Measurements from ENCODE around the gene FBXO15.

The FBXO15 gene

DNA sequence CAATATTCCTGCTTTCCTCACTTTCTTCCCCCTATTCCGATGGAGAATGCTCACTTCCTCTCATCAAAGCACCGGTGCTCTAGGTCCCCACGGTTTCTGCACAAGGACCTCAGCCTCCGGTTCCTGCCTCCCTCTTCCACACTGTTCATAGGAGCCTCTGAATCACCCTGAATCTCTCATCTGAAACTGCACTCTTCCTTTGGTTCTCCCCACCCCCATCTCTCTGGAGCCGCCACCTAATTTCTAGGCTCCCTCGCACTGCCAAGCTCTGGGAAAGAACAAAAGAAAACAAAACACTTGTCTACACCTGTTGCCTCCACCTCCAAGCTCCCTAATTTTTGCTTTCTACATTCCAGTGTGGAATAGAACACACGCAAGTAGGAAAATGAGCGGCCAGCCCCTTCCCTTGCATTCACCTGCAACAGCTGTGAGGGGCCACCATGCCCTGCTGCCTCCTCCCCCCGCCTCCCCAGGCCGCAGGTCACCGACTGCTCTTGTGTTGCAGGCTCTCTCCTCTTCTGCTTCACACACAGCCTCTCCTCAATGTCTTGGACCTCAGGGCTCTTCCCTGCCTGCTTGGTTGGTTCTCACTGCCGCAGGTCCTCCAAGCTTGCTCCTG lies 9.6 kb downstream of the FBXO15 start:
- ATAC-seq: no peak
- TF ChIP-seq SNAI2 (CRISPR knock-in tag; IDR thresholded peaks at IDR 0.05): no peak
- TF ChIP-seq, protein P1, sequence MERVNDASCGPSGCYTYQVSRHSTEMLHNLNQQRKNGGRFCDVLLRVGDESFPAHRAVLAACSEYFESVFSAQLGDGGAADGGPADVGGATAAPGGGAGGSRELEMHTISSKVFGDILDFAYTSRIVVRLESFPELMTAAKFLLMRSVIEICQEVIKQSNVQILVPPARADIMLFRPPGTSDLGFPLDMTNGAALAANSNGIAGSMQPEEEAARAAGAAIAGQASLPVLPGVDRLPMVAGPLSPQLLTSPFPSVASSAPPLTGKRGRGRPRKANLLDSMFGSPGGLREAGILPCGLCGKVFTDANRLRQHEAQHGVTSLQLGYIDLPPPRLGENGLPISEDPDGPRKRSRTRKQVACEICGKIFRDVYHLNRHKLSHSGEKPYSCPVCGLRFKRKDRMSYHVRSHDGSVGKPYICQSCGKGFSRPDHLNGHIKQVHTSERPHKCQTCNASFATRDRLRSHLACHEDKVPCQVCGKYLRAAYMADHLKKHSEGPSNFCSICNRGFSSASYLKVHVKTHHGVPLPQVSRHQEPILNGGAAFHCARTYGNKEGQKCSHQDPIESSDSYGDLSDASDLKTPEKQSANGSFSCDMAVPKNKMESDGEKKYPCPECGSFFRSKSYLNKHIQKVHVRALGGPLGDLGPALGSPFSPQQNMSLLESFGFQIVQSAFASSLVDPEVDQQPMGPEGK (CRISPR knock-in tag; IDR thresholded peaks at IDR 0.05; ENCODE audit: borderline replicate concordance): no peak

DNA sequence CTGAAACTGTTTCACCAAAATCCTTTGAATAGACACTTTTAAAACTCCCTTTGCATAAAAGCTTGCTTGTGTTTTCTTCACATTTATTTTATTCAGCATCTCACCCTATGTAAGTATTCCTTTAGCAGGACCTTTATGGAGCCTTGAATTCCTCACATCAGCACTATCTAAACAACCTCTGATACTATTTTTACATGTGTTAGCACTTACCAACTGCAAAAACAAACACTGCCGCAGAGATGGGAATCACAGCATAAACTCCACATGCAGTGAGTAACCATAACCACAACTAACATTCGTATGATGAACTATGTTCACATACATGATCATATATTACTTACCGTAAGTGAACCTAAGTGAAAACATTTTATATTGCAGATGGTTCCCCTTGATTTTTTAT lies 15.4 kb downstream of the FBXO15 start:
- TF ChIP-seq, protein P1 (CRISPR knock-in tag; IDR thresholded peaks at IDR 0.05; ENCODE audit: borderline replicate concordance): no peak
- TF ChIP-seq ZC3H10 (CRISPR knock-in tag; IDR thresholded peaks at IDR 0.05) (no peak), TCF4 (CRISPR knock-in tag; IDR thresholded peaks at IDR 0.05; ENCODE audit: borderline replicate concordance) (no peak), ESRRG (CRISPR knock-in tag; IDR thresholded peaks at IDR 0.05) (no peak), GLIS3 (CRISPR knock-in tag; IDR thresholded peaks at IDR 0.05) (no peak), ZNF70 (CRISPR knock-in tag; IDR thresholded peaks at IDR 0.05) (no peak), ZNF565 (CRISPR knock-in tag; conservative IDR thresholded peaks at IDR 0.05; ENCODE audit: low read depth) (no peak), ZNF8 (CRISPR knock-in tag; IDR thresholded peaks at IDR 0.05) (no peak), ARNTL (CRISPR knock-in tag; IDR thresholded peaks at IDR 0.05; ENCODE audit: borderline replicate concordance, low read depth) (no peak), BACH2 (CRISPR knock-in tag; IDR thresholded peaks at IDR 0.05; ENCODE audit: borderline replicate concordance) (no peak), ZFP3 (CRISPR knock-in tag; IDR thresholded peaks at IDR 0.05) (no peak), TOX (CRISPR knock-in tag; IDR thresholded peaks at IDR 0.05; ENCODE audit: borderline replicate concordance) (no peak), ZFP30 (CRISPR knock-in tag; IDR thresholded peaks at IDR 0.05) (no peak), SNAI2 (CRISPR knock-in tag; IDR thresholded peaks at IDR 0.05) (no peak), RARB (CRISPR knock-in tag; IDR thresholded peaks at IDR 0.05) (no peak)
- TF ChIP-seq, protein P2, sequence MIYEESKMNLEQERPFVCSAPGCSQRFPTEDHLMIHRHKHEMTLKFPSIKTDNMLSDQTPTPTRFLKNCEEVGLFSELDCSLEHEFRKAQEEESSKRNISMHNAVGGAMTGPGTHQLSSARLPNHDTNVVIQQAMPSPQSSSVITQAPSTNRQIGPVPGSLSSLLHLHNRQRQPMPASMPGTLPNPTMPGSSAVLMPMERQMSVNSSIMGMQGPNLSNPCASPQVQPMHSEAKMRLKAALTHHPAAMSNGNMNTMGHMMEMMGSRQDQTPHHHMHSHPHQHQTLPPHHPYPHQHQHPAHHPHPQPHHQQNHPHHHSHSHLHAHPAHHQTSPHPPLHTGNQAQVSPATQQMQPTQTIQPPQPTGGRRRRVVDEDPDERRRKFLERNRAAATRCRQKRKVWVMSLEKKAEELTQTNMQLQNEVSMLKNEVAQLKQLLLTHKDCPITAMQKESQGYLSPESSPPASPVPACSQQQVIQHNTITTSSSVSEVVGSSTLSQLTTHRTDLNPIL (CRISPR knock-in tag; IDR thresholded peaks at IDR 0.05; ENCODE audit: low read depth): no peak
- TF ChIP-seq, protein P3, sequence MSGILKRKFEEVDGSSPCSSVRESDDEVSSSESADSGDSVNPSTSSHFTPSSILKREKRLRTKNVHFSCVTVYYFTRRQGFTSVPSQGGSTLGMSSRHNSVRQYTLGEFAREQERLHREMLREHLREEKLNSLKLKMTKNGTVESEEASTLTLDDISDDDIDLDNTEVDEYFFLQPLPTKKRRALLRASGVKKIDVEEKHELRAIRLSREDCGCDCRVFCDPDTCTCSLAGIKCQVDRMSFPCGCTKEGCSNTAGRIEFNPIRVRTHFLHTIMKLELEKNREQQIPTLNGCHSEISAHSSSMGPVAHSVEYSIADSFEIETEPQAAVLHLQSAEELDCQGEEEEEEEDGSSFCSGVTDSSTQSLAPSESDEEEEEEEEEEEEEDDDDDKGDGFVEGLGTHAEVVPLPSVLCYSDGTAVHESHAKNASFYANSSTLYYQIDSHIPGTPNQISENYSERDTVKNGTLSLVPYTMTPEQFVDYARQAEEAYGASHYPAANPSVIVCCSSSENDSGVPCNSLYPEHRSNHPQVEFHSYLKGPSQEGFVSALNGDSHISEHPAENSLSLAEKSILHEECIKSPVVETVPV (CRISPR knock-in tag; IDR thresholded peaks at IDR 0.05): no peak
- ATAC-seq: no peak

DNA sequence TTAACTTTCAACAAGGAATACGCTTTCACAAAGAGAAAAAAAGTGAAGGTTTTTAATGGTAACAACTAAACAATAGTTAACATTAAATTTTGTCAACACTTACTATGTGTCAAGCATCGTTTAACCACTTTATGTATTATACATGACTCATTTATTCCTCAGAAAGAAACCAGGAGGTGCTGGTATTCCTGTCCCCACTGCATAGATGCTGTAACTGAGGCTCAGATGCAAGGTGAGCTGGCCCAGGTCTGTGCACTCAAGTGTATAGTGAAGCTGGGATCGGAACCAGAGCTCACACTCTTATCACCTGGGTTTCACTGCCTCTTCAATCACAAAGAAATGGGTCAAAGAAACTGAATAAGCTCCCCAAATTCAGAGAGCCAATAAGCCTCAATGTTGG lies 16.5 kb downstream of the FBXO15 start:
- no peak for ATAC-seq
- TF ChIP-seq, protein P4, sequence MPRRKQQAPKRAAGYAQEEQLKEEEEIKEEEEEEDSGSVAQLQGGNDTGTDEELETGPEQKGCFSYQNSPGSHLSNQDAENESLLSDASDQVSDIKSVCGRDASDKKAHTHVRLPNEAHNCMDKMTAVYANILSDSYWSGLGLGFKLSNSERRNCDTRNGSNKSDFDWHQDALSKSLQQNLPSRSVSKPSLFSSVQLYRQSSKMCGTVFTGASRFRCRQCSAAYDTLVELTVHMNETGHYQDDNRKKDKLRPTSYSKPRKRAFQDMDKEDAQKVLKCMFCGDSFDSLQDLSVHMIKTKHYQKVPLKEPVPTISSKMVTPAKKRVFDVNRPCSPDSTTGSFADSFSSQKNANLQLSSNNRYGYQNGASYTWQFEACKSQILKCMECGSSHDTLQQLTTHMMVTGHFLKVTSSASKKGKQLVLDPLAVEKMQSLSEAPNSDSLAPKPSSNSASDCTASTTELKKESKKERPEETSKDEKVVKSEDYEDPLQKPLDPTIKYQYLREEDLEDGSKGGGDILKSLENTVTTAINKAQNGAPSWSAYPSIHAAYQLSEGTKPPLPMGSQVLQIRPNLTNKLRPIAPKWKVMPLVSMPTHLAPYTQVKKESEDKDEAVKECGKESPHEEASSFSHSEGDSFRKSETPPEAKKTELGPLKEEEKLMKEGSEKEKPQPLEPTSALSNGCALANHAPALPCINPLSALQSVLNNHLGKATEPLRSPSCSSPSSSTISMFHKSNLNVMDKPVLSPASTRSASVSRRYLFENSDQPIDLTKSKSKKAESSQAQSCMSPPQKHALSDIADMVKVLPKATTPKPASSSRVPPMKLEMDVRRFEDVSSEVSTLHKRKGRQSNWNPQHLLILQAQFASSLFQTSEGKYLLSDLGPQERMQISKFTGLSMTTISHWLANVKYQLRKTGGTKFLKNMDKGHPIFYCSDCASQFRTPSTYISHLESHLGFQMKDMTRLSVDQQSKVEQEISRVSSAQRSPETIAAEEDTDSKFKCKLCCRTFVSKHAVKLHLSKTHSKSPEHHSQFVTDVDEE (CRISPR knock-in tag; IDR thresholded peaks at IDR 0.05): no peak
- no peak for TF ChIP-seq RARB (CRISPR knock-in tag; IDR thresholded peaks at IDR 0.05)
- TF ChIP-seq, protein P5, sequence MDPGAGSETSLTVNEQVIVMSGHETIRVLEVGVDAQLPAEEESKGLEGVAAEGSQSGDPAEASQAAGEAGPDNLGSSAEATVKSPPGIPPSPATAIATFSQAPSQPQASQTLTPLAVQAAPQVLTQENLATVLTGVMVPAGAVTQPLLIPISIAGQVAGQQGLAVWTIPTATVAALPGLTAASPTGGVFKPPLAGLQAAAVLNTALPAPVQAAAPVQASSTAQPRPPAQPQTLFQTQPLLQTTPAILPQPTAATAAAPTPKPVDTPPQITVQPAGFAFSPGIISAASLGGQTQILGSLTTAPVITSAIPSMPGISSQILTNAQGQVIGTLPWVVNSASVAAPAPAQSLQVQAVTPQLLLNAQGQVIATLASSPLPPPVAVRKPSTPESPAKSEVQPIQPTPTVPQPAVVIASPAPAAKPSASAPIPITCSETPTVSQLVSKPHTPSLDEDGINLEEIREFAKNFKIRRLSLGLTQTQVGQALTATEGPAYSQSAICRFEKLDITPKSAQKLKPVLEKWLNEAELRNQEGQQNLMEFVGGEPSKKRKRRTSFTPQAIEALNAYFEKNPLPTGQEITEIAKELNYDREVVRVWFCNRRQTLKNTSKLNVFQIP (CRISPR knock-in tag; IDR thresholded peaks at IDR 0.05; ENCODE audit: borderline replicate concordance, low read depth): no peak
- no peak for TF ChIP-seq OSR1 (CRISPR knock-in tag; IDR thresholded peaks at IDR 0.05)
- TF ChIP-seq ESRRG (CRISPR knock-in tag; IDR thresholded peaks at IDR 0.05): no peak
- TF ChIP-seq SNAI2 (CRISPR knock-in tag; IDR thresholded peaks at IDR 0.05): no peak
- no peak for TF ChIP-seq BACH2 (CRISPR knock-in tag; IDR thresholded peaks at IDR 0.05; ENCODE audit: borderline replicate concordance)
- TF ChIP-seq ZC3H10 (CRISPR knock-in tag; IDR thresholded peaks at IDR 0.05): no peak

All from SK-N-SH treated with all-trans-retinoic acid at 6 μM for 48 hours (cell line).